ENCODE results near the gene TSPAN17. TPM values are rescaled to one million over a fixed set of nuclear protein-coding genes. Genes with fewer than 3 reads are reported as not detected.
A peak's percentile ranks its signal among the peaks of the same experiment; 100 is the strongest.

Gene TSPAN17
- total RNA-seq, 1 donor from 2014 or later = 31.8 TPM

GRCh38 chr5:176628406-176629228 is 18.7 kb upstream of the TSPAN17 start:
- H3K27ac ChIP-seq = no peak overlapping the region
- no peak for DNase-seq
- no peaks in the 10 kb centered on the region for H3K9me3 ChIP-seq
- intact Hi-C loops (cut with DNase I) = no loop called here
- ATAC-seq = no peak
- TF ChIP-seq CTCF (IDR thresholded peaks at IDR 0.05) = no peak
- H3K4me3 ChIP-seq = no peak overlapping the region
- no peaks in the 10 kb centered on the region for H3K36me3 ChIP-seq
- peaks cover 6% of the 10 kb centered on the region for H3K4me1 ChIP-seq
- H3K27me3 ChIP-seq = peaks cover 84% of the 10 kb centered on the region

- ATAC-seq = no peak
- H3K4me3 ChIP-seq = no peak overlapping the region
- peaks cover 6% of the 10 kb centered on the region for H3K4me1 ChIP-seq
- intact Hi-C loops (cut with DNase I) = no loop called here
- DNase-seq = no peak
- no peaks in the 10 kb centered on the region for H3K36me3 ChIP-seq
- H3K27me3 ChIP-seq = peaks cover 82% of the 10 kb centered on the region
- no peak overlapping the region for H3K27ac ChIP-seq
- H3K9me3 ChIP-seq = no peaks in the 10 kb centered on the region
- TF ChIP-seq CTCF (IDR thresholded peaks at IDR 0.05) = no peak
Measured at GRCh38 chr5:176629317-176629852, 17.9 kb upstream of the TSPAN17 start.

GRCh38 chr5:176629853-176630680 is 17.2 kb upstream of the TSPAN17 start, which contains the start of the genes EIF4E1B and SNCB:
Gene EIF4E1B, plus strand, starts transcription at chr5:176630675. Its CDS starts 12,113 bp downstream, at chr5:176642788.
Gene SNCB, minus strand, starts transcription at chr5:176630534. Its CDS starts 880 bp downstream, at chr5:176629654.
- DNase-seq (no peak), ATAC-seq (peak; percentile 48)
- peak within 1 kb of the TSS; percentile 34 for H3K4me3 ChIP-seq
- intact Hi-C loops (cut with DNase I) = no loop called here
- H3K27me3 ChIP-seq = peaks cover 81% of the 10 kb centered on the region
- peaks cover 6% of the 10 kb centered on the region for H3K4me1 ChIP-seq
- TF ChIP-seq CTCF (IDR thresholded peaks at IDR 0.05) = no peak
- no peaks in the 10 kb centered on the region for H3K9me3 ChIP-seq
- H3K36me3 ChIP-seq = no peaks in the 10 kb centered on the region
- no peak within 1 kb of the TSS for H3K27ac ChIP-seq

GRCh38 chr5:176630681-176631222 is 16.5 kb upstream of the TSPAN17 start:
- no peak for DNase-seq
- Histone ChIP-seq H3K36me3 (no peaks in the 10 kb centered on the region), H3K27ac (no peak overlapping the region), H3K4me1 (peaks cover 6% of the 10 kb centered on the region), H3K27me3 (peaks cover 88% of the 10 kb centered on the region), H3K9me3 (no peaks in the 10 kb centered on the region), H3K4me3 (peak overlapping the region; percentile 34)
- TF ChIP-seq CTCF (IDR thresholded peaks at IDR 0.05) = no peak
- ATAC-seq = no peak
- intact Hi-C loops (cut with DNase I) = no loop called here

- Histone ChIP-seq H3K4me1 (peaks cover 6% of the 10 kb centered on the region), H3K4me3 (no peak overlapping the region), H3K9me3 (no peaks in the 10 kb centered on the region), H3K36me3 (no peaks in the 10 kb centered on the region), H3K27me3 (peaks cover 81% of the 10 kb centered on the region), H3K27ac (no peak overlapping the region)
- TF ChIP-seq CTCF (IDR thresholded peaks at IDR 0.05) = no peak
- no peak for DNase-seq
- ATAC-seq = no peak
- intact Hi-C loops (cut with DNase I) = no loop called here
Measured at GRCh38 chr5:176631383-176632200, 15.7 kb upstream of the TSPAN17 start.
